ENCODE data around the gene BTN2A1. TPM values are rescaled to one million over a fixed set of nuclear protein-coding genes. Genes with fewer than 3 reads are reported as not detected.

Gene BTN2A1
- total and polyA plus RNA-seq, 9 of the 15 experiments (the other 6 are each of a cell fraction or from before 2014, with no cell fraction given) = 6.7 to 22.1 (median 16.4) TPM

DNA sequence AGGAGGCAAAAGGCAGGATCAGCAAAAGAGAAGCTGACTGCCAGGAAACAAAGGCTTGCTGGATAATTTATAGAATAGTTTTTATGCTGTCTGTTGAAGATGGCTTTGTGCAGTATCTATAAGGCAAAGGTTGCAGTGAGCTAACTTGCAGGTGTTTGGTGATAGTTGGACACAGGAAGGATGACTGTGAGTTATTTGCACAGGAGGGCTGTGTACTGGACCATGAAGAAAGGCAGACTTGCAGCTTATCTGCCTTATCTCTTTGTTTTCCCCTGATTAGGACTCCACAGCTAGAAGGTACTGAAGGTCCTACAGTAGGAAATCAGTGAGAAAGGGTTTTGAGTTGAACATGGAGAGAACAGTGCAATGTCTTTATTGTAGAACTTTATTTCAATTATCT, 44.4 kb downstream of the BTN2A1 start (continued):
- peak; percentile 46 to 56 for TF ChIP-seq KDM1A (IDR thresholded peaks at IDR 0.05)
- peak; percentile 58; the same call in 1 of the 2 replicates for TF ChIP-seq KLF16 (IDR thresholded peaks at IDR 0.05)
- peak in 1 of 2 experiments; percentile 41; a peak in 1 of 4 replicates for TF ChIP-seq TBL1XR1 (IDR thresholded peaks at IDR 0.05; ENCODE audit: low read length in 2 of 2)
- peak; percentile 63 to 87; a peak in 3 of 4 replicates for TF ChIP-seq FOXA3 (CRISPR knock-in tag; conservative IDR thresholded peaks at IDR 0.05 in 1 of 2, IDR thresholded peaks at IDR 0.05 in 1 of 2)
- TF ChIP-seq, protein P1, sequence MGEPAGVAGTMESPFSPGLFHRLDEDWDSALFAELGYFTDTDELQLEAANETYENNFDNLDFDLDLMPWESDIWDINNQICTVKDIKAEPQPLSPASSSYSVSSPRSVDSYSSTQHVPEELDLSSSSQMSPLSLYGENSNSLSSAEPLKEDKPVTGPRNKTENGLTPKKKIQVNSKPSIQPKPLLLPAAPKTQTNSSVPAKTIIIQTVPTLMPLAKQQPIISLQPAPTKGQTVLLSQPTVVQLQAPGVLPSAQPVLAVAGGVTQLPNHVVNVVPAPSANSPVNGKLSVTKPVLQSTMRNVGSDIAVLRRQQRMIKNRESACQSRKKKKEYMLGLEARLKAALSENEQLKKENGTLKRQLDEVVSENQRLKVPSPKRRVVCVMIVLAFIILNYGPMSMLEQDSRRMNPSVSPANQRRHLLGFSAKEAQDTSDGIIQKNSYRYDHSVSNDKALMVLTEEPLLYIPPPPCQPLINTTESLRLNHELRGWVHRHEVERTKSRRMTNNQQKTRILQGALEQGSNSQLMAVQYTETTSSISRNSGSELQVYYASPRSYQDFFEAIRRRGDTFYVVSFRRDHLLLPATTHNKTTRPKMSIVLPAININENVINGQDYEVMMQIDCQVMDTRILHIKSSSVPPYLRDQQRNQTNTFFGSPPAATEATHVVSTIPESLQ (CRISPR knock-in tag; IDR thresholded peaks at IDR 0.05) = no peak
- no peak for TF ChIP-seq CAMTA2 (CRISPR knock-in tag; conservative IDR thresholded peaks at IDR 0.05)
- TF ChIP-seq MCM2 (IDR thresholded peaks at IDR 0.05; ENCODE audit: low read depth) = no peak
- 0 out of 2 replicates have a peak, but pooled peaks have one; percentile 10 for TF ChIP-seq MAFF (IDR thresholded peaks at IDR 0.05; ENCODE audit: low read length)
- TF ChIP-seq NFE2 (IDR thresholded peaks at IDR 0.05; ENCODE audit: low read depth) = peak; percentile 83
- no peak for TF ChIP-seq ZNF12 (CRISPR knock-in tag; IDR thresholded peaks at IDR 0.05)
- TF ChIP-seq ZNF121 (CRISPR knock-in tag; conservative IDR thresholded peaks at IDR 0.05) = no peak
- TF ChIP-seq CEBPB (tag; IDR thresholded peaks at IDR 0.05) = no peak
- TF ChIP-seq TAL1 (IDR thresholded peaks at IDR 0.05) = peak; percentile 72
- no peak for TF ChIP-seq ZNF75A (CRISPR knock-in tag; IDR thresholded peaks at IDR 0.05)
- peak; percentile 50 for TF ChIP-seq NCOR1 (IDR thresholded peaks at IDR 0.05)
- TF ChIP-seq NCOA2 (IDR thresholded peaks at IDR 0.05; ENCODE audit: partially characterized antibody in 2 of 2) = no peak
- peak; percentile 37; the same call in 1 of the 2 replicates for TF ChIP-seq STAT5A (IDR thresholded peaks at IDR 0.05; ENCODE audit: borderline replicate concordance, low read length)
- TF ChIP-seq EP300 (IDR thresholded peaks at IDR 0.05; ENCODE audit: low read length) = peak; percentile 80
- peak; percentile 83 for TF ChIP-seq CBFA2T2 (conservative IDR thresholded peaks at IDR 0.05)
- no peak for TF ChIP-seq SRSF3 (IDR thresholded peaks at IDR 0.05; ENCODE audit: insufficient read depth, low read length)
- TF ChIP-seq TCF3 (CRISPR knock-in tag; IDR thresholded peaks at IDR 0.05) = peak; percentile 69
- no peak for TF ChIP-seq BDP1 (IDR thresholded peaks at IDR 0.05; ENCODE audit: insufficient read depth, insufficient read length)
- TF ChIP-seq CBX2 (IDR thresholded peaks at IDR 0.05; ENCODE audit: insufficient read depth, low read length, poor library complexity, severe bottlenecking) = no peak
- TF ChIP-seq, protein P2, sequence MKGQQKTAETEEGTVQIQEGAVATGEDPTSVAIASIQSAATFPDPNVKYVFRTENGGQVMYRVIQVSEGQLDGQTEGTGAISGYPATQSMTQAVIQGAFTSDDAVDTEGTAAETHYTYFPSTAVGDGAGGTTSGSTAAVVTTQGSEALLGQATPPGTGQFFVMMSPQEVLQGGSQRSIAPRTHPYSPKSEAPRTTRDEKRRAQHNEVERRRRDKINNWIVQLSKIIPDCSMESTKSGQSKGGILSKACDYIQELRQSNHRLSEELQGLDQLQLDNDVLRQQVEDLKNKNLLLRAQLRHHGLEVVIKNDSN (CRISPR knock-in tag; IDR thresholded peaks at IDR 0.05) = no peak
- TF ChIP-seq SPI1 (IDR thresholded peaks at IDR 0.05; ENCODE audit: borderline replicate concordance, low read depth, low read length) = no peak
- TF ChIP-seq, protein P3, sequence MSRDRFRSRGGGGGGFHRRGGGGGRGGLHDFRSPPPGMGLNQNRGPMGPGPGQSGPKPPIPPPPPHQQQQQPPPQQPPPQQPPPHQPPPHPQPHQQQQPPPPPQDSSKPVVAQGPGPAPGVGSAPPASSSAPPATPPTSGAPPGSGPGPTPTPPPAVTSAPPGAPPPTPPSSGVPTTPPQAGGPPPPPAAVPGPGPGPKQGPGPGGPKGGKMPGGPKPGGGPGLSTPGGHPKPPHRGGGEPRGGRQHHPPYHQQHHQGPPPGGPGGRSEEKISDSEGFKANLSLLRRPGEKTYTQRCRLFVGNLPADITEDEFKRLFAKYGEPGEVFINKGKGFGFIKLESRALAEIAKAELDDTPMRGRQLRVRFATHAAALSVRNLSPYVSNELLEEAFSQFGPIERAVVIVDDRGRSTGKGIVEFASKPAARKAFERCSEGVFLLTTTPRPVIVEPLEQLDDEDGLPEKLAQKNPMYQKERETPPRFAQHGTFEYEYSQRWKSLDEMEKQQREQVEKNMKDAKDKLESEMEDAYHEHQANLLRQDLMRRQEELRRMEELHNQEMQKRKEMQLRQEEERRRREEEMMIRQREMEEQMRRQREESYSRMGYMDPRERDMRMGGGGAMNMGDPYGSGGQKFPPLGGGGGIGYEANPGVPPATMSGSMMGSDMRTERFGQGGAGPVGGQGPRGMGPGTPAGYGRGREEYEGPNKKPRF (IDR thresholded peaks at IDR 0.05; ENCODE audit: low read depth, low read length) = no peak
- no peak for TF ChIP-seq ZFP36 (IDR thresholded peaks at IDR 0.05; ENCODE audit: low read depth, low read length, partially characterized antibody)
- TF ChIP-seq ZNF134 (CRISPR knock-in tag; conservative IDR thresholded peaks at IDR 0.05) = peak; percentile 89
- TF ChIP-seq SMARCB1 (IDR thresholded peaks at IDR 0.05; ENCODE audit: insufficient read length, low read depth) = peak; percentile 43
